RCC 7860 (cell line): ENCODE results near the gene LMOD3.

Experiments
- DNase-seq: peaks from one replicate; pipeline ENCODE4 v3.0.0-alpha.2; 2015; ENCODE audit warnings: low spot score
- FAIRE-seq: peaks from 2 replicates; lab custom pipeline; 2012; peaks lifted over from hg19 to GRCh38; lab: Jason Lieb, UNC

The LMOD3 gene

DNA sequence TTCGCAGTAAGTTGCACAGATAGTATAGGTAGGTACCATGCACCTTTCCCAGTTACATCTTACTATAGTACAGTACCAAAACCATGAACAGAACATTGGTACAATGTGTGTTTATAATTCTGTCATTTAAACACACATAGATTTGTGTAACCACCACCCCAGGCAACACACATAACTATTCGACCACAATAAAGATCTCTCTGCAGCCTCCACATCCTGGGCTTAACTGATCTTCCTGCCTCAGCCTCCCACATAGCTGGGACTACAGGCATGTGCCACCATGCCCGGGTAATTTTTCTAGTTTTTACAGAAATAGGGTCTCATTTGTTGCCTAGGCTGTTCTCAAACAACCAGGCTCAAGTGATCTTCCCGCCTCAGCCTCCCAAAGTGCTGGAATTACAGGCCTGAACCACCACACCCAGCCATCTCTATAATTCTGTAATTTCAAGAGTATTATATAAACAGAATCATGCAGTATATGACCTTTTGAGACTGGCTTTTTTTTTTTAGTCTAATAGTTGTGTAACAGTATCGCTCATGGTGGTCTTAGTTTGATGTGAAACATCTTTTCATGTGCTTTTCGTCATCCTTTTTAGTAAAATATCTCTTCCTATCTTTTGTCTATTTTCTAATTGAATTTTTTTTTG, 57.0 kb downstream of the LMOD3 start:
- FAIRE-seq (no peak), DNase-seq (no peak)

DNA sequence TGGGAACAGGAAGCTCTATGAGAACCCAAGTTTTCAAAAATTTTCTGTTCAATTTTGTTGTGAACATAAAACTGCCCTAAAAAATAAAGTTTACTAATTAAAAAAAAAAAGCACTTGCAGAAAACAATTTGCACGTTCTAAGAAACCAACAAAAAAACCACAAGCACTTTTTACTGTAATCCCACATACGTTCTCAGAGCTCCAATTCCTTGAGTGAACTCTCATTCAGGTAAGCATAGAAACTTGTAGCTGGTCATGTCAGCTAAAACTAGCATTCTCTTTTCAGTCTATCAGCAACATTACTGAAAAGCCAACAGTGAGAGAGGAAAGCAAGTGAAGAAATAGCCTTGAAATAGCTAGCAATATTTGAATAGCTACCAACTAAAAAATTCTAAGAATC, 58.8 kb downstream of the LMOD3 start:
- DNase-seq (no peak), FAIRE-seq (no peak)

DNA sequence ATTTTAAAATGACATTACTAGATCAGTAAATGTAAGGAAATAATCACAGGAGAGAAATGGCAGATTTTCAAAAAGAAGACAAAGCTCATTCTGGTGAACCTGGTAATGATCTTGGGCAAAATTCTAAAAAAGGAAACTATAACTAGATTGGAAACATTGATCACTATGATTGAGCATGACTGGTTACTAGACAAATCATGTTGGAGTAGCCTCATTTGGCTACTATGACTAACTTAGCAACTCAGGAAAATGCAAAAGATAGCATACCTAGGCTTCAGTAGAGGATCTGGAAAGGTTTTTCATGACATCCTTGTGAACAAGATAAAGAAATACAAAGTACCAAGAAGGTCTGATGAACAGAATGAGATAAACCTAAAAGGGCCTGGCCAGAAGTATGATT, 62.7 kb downstream of the LMOD3 start:
- DNase-seq = no peak

DNA sequence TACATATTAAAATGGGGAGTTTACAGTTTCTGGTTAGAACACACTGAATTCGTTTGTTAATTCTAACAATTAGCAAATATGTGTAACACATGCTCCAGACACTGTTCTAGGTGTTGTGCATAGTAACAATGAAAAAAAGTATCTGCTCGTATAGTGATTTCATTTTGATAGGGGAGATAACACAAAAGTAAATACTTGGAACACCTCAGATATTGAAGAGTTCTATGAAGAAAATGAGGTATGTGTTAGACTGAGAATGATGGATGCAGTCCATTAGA, 63.5 kb downstream of the LMOD3 start:
- no peak for FAIRE-seq
- DNase-seq = no peak

More for the DNA sequence above, 62.7 kb downstream of the LMOD3 start:
- no peak for FAIRE-seq

DNA sequence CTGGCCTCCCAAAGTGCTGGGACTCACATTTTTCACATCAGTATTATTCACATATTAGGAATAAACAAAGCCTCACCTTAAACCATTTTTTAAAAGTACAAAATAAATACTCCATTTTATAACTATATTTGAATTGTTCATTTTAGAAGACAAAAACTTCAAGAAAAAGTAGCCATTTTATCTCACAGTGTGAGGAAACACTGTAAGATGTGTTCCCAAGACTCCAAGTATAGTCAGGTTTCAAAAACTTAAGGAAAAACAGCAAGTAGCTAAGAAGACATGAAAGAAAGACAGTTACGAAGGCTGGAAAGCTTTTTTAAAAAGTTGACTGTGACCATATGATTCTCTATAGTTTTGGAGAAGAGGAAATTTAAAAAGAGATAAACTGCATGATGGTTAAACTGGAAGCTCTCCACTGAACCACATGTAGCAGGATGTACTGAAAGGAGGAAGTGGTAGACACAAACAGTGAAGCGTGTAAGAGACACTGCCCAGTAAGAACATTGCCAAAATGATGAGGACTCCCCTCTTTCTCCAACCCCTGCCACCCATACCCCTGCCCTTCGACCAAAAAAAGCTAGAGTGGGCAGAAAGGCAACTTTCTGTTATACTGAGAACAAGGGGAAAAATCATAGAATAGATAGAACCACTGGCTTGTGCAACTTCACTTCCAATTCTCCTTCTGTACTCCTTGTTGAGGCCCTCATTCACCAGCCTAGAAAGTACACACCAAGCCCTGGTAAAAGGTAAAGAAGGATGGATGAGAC, 64.0 kb downstream of the LMOD3 start:
- FAIRE-seq (no peak), DNase-seq (no peak)
